Osteoblast (primary cell): ENCODE measurements around the gene SDR9C7. TPM values are rescaled to one million over a fixed set of nuclear protein-coding genes. Genes with fewer than 3 reads are reported as not detected.
"Not testable (repeated sequence)": the region's sequence is repeated elsewhere in the genome, so short reads cannot be mapped to it uniquely, and the experiment has no call there.

Source experiments
- DNase-seq: peaks from one replicate; pipeline ENCODE4 v3.0.0; 2011; ENCODE audit warnings: low spot score, mixed read lengths; ENCODE audit not compliant: insufficient read length; ENCODE audit errors: missing footprints
- H2AFZ ChIP-seq: 2 replicates; pipeline ENCODE4 v1.6.0; 2011; ENCODE audit warnings: mild to moderate bottlenecking, low read length
- H3K27ac ChIP-seq: 2 replicates; pipeline ENCODE4 v1.5.1; 2011; ENCODE audit warnings: mild to moderate bottlenecking, low read depth, low read length, moderate library complexity
- H3K27me3 ChIP-seq: 2 replicates; pipeline ENCODE4 v1.6.0; 2012; ENCODE audit warnings: mild to moderate bottlenecking, control low read depth, inconsistent platforms, low read length, moderate library complexity; ENCODE audit not compliant: insufficient read depth
- H3K36me3 ChIP-seq: 2 replicates; pipeline ENCODE4 v1.5.1; 2011; ENCODE audit warnings: mild to moderate bottlenecking, low read length, control low read depth, moderate library complexity; ENCODE audit not compliant: insufficient read depth
- H3K4me1 ChIP-seq: 2 replicates; pipeline ENCODE4 v1.5.1; 2011; ENCODE audit warnings: mild to moderate bottlenecking, low read length, control low read depth, moderate library complexity; ENCODE audit not compliant: insufficient read depth
- H3K4me2 ChIP-seq: 2 replicates; pipeline ENCODE4 v1.6.0; 2011; ENCODE audit warnings: mild to moderate bottlenecking, low read length; ENCODE audit not compliant: insufficient read depth
- H3K4me3 ChIP-seq: fragments of 200-600 bp; sonication (generic); 3 replicates; pipeline ENCODE4 v1.5.1; 2012; ENCODE audit warnings: mild to moderate bottlenecking, low read length, inconsistent platforms; ENCODE audit not compliant: insufficient read depth
- H3K79me2 ChIP-seq: 2 replicates; pipeline ENCODE4 v1.6.0; 2012; ENCODE audit warnings: mild to moderate bottlenecking, low read length, control low read depth, inconsistent platforms; ENCODE audit not compliant: insufficient read depth
- H3K9me3 ChIP-seq: 2 replicates; pipeline ENCODE4 v1.5.1; 2011; ENCODE audit warnings: low read depth, low read length, control low read depth
- H4K20me1 ChIP-seq: 2 replicates; pipeline ENCODE4 v1.6.0; 2012; ENCODE audit warnings: mild to moderate bottlenecking, low read length, control low read depth; ENCODE audit not compliant: insufficient read depth
- total RNA-seq: library from RNA; depleted of rRNA; stranded (reverse); fragments of >200 nt; gene quantifications from 2 replicates; pipeline ENCODE4 v1.2.3, GENCODE V29; 2012
- TF ChIP-seq, protein P1 (sequence below): IDR thresholded peaks from 2 replicates; pipeline ENCODE4 v1.5.1; 2011; ENCODE audit warnings: mild to moderate bottlenecking, low read depth, low read length, moderate library complexity; ENCODE audit errors: extremely low read depth

SDR9C7 gene
- total RNA-seq, 1 donor, result not detected

DNA sequence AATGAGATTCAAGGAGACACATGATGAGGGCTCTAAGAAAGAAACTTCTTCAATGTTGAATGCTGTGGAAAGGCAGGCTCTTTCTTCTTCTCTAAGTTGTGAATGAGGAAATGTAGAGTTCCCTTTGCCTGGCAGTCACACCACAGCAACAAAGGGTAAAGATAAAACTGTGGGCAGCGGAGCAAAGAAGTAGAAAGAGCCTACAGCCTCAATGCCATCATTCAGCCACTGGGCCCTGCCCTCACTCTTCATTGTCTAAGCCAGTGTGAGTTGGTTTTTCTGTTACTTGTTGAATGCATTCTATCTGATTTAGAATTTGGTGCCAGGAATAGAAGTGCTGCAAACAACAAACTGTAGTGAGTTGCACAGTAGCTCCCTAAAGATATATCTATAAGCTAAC lies 12.2 kb downstream of the SDR9C7 start:
- H3K9me3 ChIP-seq, result no peaks in the 10 kb centered on the region
- H3K27ac ChIP-seq, result no peak overlapping the region
- TF ChIP-seq, protein P1, sequence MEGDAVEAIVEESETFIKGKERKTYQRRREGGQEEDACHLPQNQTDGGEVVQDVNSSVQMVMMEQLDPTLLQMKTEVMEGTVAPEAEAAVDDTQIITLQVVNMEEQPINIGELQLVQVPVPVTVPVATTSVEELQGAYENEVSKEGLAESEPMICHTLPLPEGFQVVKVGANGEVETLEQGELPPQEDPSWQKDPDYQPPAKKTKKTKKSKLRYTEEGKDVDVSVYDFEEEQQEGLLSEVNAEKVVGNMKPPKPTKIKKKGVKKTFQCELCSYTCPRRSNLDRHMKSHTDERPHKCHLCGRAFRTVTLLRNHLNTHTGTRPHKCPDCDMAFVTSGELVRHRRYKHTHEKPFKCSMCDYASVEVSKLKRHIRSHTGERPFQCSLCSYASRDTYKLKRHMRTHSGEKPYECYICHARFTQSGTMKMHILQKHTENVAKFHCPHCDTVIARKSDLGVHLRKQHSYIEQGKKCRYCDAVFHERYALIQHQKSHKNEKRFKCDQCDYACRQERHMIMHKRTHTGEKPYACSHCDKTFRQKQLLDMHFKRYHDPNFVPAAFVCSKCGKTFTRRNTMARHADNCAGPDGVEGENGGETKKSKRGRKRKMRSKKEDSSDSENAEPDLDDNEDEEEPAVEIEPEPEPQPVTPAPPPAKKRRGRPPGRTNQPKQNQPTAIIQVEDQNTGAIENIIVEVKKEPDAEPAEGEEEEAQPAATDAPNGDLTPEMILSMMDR, result no peak
- no peak overlapping the region for H3K4me2 ChIP-seq
- no peaks in the 10 kb centered on the region for H4K20me1 ChIP-seq
- no peaks in the 10 kb centered on the region for H3K4me1 ChIP-seq
- H3K36me3 ChIP-seq, result no peaks in the 10 kb centered on the region
- H2AFZ ChIP-seq, result no peak overlapping the region
- H3K4me3 ChIP-seq, result no peak overlapping the region
- no peaks in the 10 kb centered on the region for H3K79me2 ChIP-seq
- DNase-seq, result no peak
- H3K27me3 ChIP-seq, result peaks cover 29% of the 10 kb centered on the region

DNA sequence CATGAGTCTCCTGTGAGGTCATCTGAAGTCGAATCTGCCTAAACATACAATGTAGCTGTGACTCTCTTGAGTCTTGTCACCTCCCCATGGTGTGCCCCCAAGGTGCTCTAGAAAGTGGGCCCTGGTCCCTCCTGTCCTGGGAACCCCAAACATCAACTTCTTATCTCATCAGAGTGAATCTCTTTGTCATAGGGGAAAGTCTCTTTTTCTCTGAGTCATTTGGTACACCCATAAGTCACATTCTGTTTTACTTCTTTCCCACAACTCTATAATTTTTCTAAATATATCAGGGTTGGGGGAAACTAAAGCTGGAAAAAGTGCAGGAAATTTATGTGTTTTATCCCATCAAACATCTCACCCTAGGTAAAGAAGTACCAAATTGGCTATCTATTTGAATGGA lies 12.9 kb downstream of the SDR9C7 start:
- H3K36me3 ChIP-seq, result no peaks in the 10 kb centered on the region
- no peak overlapping the region for H3K4me3 ChIP-seq
- H3K9me3 ChIP-seq, result no peaks in the 10 kb centered on the region
- H4K20me1 ChIP-seq, result no peaks in the 10 kb centered on the region
- H3K4me1 ChIP-seq, result no peaks in the 10 kb centered on the region
- TF ChIP-seq, protein P1, result no peak
- no peak for DNase-seq
- no peaks in the 10 kb centered on the region for H3K79me2 ChIP-seq
- no peak overlapping the region for H2AFZ ChIP-seq
- peaks cover 31% of the 10 kb centered on the region for H3K27me3 ChIP-seq
- no peak overlapping the region for H3K27ac ChIP-seq
- no peak overlapping the region for H3K4me2 ChIP-seq

DNA sequence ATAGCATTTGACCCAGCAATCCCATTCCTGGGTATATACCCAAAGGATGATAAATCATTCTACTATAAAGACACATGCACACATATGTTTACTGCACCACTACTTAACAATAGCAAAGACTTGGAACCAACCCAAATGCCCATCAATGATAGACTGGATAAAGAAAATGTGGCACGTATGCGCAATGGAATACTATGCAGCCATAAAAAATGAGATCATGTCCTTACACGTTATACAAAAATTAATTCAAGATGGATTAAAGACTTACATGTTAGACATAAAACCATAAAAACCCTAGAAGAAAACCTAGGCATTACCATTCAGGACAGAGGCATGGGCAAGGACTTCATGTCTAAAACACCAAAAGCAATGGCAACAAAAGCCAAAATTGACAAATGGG lies 16.1 kb downstream of the SDR9C7 start:
- H4K20me1 ChIP-seq, H2AFZ ChIP-seq, H3K36me3 ChIP-seq, H3K79me2 ChIP-seq, H3K9me3 ChIP-seq, H3K4me1 ChIP-seq, H3K4me3 ChIP-seq, H3K27ac ChIP-seq, H3K4me2 ChIP-seq, DNase-seq: not testable (repeated sequence)
- peaks cover 22% of the 10 kb centered on the region for H3K27me3 ChIP-seq

DNA sequence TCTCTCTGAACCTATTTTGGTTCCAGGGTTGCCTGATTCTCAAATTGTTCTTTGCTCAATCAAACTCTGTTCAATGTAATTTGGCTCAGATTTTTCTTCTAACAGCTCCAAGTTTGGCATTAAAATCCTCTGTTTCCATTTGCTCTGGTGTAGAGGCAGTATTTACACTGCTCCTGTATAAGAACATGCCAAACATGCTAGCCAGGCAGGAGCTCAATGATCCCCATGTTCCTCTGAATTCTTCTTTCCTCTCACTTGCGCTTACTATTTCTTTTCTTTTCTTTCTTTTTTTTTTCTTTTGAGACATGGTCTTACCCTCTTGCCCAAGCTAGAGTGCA lies 17.2 kb downstream of the SDR9C7 start:
- Histone ChIP-seq H3K4me1 (no peaks in the 10 kb centered on the region), H3K36me3 (no peaks in the 10 kb centered on the region), H3K9me3 (no peaks in the 10 kb centered on the region), H3K79me2 (no peaks in the 10 kb centered on the region), H3K27ac (no peak overlapping the region), H4K20me1 (no peaks in the 10 kb centered on the region), H3K27me3 (peaks cover 13% of the 10 kb centered on the region), H2AFZ (no peak overlapping the region), H3K4me3 (no peak overlapping the region), H3K4me2 (no peak overlapping the region)
- no peak for DNase-seq
- TF ChIP-seq, protein P1, result no peak
